Esophagus mucosa (tissue), 1 donor: ENCODE data around the gene DSE. TPM values are rescaled to one million over a fixed set of nuclear protein-coding genes. Genes with fewer than 3 reads are reported as not detected.

Source experiments
- ATAC-seq: fragments of 200-7000 bp; cut with Tn5 transposase; one replicate; pipeline ENCODE4 v1.9.1; 2020
- total RNA-seq: library from RNA; stranded (reverse); gene quantifications from one replicate; pipeline ENCODE4 v1.2.4, GENCODE V29; 2023
- donor health status: DM: yes; HTN: yes; CAD: no.

DSE gene
- total RNA-seq, 1 donor from 2014 or later = 32.7 TPM

DNA sequence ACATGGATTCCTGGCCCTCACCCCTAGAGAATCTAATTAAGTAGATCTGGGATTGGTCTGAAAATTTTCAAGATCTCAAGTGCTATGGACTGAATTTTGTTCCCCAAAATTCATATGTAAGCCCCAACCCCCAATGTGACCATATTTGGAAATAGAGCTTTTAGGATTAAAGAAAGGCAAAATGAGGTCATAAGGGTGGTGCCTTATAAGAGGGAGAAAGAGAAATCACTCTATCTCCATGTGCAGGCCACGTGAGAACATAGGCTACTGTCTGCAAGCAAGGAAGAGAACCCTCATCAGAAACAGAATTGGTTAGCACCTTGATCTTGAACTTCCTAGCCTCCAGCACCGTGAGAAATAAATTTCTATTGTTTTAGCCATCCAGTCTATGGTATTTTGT, 8.5 kb upstream of the DSE start:
- no peak for ATAC-seq

DNA sequence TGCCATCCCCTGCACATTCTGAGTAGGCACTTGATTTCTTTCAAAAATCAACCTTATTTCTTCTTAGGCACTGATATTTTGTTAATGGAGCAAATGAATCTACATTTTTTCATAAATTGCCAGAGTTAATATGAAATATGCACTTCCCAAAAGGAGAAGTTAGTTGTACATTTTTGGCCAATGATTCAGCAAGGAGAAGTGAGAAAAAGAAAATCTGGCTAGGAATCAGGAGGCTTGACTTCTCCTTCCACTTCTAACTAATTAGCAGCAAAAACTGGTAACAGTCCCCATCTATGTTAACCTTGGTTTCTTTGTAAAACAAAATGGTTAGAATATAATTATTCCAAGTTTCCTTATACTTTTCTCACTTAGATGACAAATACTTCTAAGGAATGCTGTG, 7.0 kb upstream of the DSE start:
- no peak for ATAC-seq

DNA sequence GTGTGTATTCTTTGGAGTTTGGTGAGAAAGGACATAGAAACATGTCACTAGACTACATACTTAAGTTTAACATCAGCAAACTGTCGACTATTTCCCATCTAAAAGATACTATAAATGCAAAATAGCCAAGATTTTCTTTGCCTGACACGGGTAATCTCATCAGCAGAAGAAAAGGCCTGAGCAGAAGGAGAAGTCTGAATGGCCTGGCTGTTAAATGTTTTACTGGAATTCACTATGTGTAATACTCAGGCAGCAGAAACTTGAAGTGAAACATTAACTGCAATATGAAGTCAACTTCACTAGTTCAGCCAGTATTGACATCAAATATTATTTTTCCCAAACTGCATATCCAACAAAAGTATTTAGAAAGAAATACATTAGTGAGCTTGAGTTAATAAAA, 6.4 kb upstream of the DSE start:
- ATAC-seq = no peak

GRCh38 chr6:116365743-116366142, 5.0 kb upstream of the DSE start:
- ATAC-seq = no peak

DNA sequence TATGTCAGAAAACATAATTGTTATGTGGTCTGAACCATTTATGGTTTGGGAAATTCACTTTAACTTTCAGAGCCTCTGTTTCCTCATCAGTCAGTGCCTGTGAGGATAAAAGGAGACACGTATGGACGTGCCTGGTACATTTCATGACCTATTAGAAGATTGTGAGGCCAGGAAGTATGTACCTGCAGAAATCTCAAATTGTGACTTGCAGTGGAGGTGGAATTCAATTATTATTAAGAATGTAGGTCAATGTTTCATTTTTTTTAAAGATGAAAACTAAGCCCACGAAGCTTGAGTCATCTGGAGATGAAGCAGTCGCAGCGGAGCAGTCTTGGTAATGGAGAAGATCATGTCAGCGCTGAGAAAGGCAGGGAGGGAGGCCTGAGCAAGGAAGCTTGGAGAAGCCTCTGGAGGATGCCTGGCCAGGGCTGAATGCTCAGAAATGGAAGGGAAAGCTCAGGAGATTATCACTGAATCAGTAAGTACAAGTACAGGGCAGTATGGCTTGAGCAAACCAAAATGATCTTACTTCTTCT, 3.9 kb upstream of the DSE start:
- peak; percentile 23 for ATAC-seq

- ATAC-seq = no peak
These were observed 1.2 kb upstream of the DSE start for GRCh38 chr6:116369540-116369939.

DNA sequence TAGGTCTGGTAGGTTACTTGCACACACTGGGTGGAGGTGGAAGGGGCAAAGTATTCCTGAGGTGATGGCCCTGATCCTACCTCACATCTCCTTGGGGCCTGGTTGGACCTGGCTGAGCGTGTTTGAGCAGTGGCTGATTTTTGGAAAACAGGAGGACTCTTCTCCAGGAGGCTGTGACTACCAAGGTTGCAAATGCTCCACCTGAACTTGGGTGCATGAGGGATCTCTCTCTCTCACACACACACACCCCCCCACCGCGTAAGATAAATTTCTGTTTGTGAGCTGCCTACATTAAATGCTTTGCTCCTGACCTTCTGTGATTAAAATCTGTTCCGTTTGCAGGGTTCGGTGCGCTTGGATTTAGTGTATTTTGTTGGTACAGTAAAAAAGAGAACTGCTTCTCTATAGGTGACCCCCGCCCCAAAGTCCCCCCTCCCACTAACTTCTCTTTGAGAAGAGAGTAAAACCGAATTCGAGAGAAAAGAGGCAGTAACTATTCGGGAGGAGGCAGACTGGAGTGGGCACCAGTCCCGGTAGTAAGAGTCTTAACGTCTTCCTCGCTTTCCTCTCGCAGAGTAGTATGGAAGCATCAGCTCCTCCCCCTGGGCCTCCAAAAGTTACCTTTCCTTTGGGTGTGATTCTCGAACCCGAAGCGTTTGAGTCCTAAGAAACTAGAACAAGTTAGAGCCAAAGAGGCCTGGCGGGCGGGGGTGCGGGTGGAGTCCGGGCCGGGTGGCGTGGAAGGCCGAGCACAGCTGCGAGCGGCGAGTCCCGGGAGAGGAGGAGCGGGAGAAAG, 585 bp upstream of the DSE start:
- ATAC-seq = no peak

GRCh38 chr6:116371120-116371917, 572 bp downstream of the DSE start:
- peak; percentile 81 for ATAC-seq

DNA sequence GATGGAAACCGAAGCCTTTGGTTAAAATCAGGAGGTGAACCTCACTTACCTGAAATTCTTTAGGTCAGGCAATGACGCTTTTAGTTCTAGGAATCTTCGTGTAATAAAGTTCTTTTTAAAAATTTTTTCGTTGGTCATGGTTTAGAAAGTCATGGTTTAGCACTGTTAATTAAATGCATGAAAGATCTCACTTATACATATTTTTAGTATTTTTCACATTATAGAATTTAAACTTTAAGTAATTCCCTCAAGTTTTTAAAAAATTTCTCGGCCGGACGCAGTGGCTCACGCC, 1.1 kb downstream of the DSE start:
- no peak for ATAC-seq

GRCh38 chr6:116373300-116373699, 2.6 kb downstream of the DSE start:
- no peak for ATAC-seq

- peak; percentile 38 for ATAC-seq
These were observed 3.2 kb downstream of the DSE start for GRCh38 chr6:116373940-116374339.

DNA sequence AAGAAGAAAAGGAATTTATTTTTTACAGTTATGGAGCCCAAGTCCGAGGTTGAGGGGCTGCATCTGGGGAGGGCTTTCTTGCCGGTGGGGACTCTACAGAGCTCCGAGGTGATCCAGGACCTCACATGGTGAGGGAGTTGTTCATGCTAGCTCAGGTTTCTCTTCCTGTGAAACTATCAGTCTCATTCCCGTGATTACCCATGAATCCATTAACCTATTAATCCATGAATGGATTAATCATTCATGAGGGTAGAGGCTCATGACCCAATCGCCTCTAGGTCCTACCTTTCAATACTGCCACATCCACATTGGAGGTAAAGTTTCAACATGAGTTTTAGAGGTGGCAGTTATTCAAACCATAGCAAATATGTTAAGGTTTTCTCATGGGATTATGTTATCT, 3.8 kb downstream of the DSE start:
- ATAC-seq = no peak

DNA sequence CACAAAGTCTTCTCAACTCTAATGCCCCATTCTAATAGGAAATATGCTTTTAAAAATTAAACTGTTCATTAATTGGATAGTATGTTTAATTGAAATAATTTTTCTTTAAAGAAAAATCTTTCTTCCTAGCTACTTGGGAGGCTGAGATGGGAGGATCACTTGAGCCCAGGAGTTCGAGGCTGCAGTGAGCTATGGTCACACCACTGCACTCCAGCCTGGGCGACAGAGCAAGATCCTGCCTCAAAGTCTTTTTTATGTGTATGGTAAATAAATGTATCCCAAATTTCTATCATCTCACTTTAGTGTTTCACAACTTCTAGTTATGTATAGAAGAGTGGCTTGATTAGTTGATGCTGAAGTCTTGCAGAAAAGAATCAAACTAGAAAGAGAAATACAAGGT, 4.5 kb downstream of the DSE start:
- no peak for ATAC-seq

GRCh38 chr6:116376149-116376548, 5.4 kb downstream of the DSE start:
- peak; percentile 62 for ATAC-seq

DNA sequence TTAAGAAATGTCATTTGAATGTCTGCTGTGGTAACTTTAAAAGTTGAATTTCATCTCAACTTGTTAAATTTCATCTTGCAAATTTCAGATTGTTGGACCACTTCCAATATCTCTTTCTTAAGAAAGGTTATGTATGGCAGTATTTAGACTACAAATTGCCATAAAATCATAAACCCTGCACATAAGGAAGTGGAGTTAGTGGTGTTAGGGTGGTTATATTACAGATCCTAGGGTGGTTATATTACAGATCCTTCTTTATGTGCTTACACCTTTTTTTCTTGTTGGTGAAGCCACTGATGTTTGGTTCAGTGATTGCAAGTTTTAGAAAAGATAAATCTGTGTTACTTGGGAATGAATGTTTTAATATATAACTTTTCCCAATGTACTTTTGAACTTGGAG, 9.0 kb downstream of the DSE start:
- no peak for ATAC-seq

- ATAC-seq = no peak
These were observed 9.6 kb downstream of the DSE start for GRCh38 chr6:116380346-116380745.

- ATAC-seq = no peak
These were observed 10.3 kb downstream of the DSE start for GRCh38 chr6:116381000-116381399.

DNA sequence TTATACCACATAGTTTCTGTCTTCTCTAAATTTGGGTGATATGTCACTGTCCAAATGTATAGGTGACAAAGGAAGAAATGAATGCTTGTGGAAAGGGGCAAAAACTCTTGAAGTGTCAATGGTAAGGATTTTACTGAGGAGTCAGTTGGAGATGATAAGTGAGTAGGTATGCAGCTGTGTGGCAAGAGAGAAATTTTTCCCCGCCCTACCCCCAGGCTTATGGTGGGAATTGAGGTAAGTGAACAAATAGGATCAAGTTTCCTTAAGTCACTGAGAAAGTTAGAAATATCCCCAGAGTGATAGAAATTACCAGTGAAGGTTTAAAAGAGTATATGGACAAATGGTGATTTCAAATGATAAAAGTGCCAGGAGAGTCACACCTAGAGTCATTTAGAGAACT, 11.8 kb downstream of the DSE start:
- ATAC-seq = no peak

DNA sequence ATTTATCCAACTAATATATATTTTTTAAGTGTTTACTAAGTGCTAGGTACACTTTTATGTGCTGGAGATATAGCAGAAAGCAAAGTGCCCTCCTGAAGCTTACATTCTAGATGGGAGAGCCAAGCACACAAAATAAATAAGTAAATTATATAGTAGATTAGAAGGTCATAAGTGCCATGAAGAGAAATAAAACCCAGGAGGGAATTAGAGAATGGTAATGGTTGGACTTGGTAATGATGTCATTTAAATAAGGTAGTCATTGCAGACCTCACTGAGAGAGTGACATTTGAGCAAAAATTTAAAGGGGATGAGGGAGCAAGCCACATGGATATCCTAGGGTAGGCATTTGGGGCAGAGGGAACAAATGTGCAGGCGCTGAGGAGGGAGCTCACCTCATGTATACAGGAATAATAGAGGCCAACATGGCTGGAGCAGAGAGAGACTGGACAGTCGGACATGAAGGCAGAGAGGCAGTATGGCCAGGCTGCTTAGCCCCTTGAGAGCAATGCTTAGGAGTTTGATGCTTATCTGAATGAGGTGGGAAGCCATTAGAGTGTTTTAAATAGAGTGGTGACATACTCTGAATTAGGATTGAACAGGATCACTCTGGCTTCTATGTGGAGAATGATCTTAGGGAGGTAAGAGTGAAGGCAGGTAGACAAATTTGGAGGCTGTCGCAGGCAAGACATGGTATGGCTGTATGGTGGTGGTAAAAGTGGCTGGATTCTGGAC, 14.1 kb downstream of the DSE start:
- ATAC-seq = no peak

DNA sequence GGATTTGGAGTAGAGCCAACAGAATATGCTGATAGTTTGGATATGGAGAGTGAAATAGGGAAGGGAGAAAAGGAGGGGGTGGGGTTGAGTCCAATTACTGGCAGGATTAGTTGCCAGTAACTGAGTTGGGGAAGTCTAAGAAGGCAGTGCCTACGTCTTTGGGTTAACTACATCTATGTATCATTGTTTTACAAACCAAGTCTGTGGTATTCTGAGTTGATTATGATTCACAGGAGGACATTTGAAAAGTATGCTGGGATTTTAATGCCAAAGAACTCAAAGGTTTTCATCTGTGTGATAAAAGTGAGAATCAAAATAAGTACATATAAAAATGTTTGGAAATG, 14.7 kb downstream of the DSE start:
- peak; percentile 48 for ATAC-seq

GRCh38 chr6:116385921-116386320, 15.2 kb downstream of the DSE start:
- no peak for ATAC-seq

GRCh38 chr6:116386581-116387299, 16.0 kb downstream of the DSE start:
- peak; percentile 72 for ATAC-seq

GRCh38 chr6:116387374-116387773, 16.6 kb downstream of the DSE start:
- peak; percentile 85 for ATAC-seq
